ENCODE measurements around the gene TAS2R14.
A peak's percentile ranks its signal among the peaks of the same experiment; 100 is the strongest.

TAS2R14 gene

GRCh38 chr12:10939163-10939562, at the start of gene TAS2R14:
TSS of gene TAS2R14 (minus strand) at chr12:10939263. CDS start at chr12:10939207, 56 bp downstream.
- no peak for DNase-seq (ENCODE audit: low read depth)

- DNase-seq (ENCODE audit: low read depth): no peak
Observed at GRCh38 chr12:10986812-10987211, 47.7 kb upstream of the TAS2R14 start, which contains the start of gene TAS2R50. TSS of gene TAS2R50 (minus strand) at chr12:10986912. CDS start at chr12:10986860, 52 bp downstream.

GRCh38 chr12:10982244-10982643, 43.2 kb upstream of the TAS2R14 start:
- DNase-seq (ENCODE audit: low read depth): no peak

- DNase-seq (ENCODE audit: low read depth): no peak
Observed at GRCh38 chr12:10974965-10975364, 35.9 kb upstream of the TAS2R14 start.

- peak; percentile 81 for DNase-seq (ENCODE audit: low read depth)
Observed at GRCh38 chr12:10968765-10969456, 29.8 kb upstream of the TAS2R14 start.

- peak; percentile 85 for DNase-seq (ENCODE audit: low read depth)
Observed at GRCh38 chr12:10967409-10967808, 28.3 kb upstream of the TAS2R14 start.

- DNase-seq (ENCODE audit: low read depth): no peak
Observed at GRCh38 chr12:10966314-10966713, 27.3 kb upstream of the TAS2R14 start.

GRCh38 chr12:10965476-10965875, 26.4 kb upstream of the TAS2R14 start:
- peak; percentile 71 for DNase-seq (ENCODE audit: low read depth)

GRCh38 chr12:10960211-10960610, 21.1 kb upstream of the TAS2R14 start:
- no peak for DNase-seq (ENCODE audit: low read depth)

- DNase-seq (ENCODE audit: low read depth): peak; percentile 17
Observed at GRCh38 chr12:10959804-10960203, 20.7 kb upstream of the TAS2R14 start.

GRCh38 chr12:10957741-10958140, 18.7 kb upstream of the TAS2R14 start:
- no peak for DNase-seq (ENCODE audit: low read depth)

- DNase-seq (ENCODE audit: low read depth): no peak
Observed at GRCh38 chr12:10956085-10956484, 17.0 kb upstream of the TAS2R14 start.

GRCh38 chr12:10952645-10953044, 13.6 kb upstream of the TAS2R14 start:
- DNase-seq (ENCODE audit: low read depth): no peak

GRCh38 chr12:10943167-10943566, 4.1 kb upstream of the TAS2R14 start:
- no peak for DNase-seq (ENCODE audit: low read depth)

- DNase-seq (ENCODE audit: low read depth): no peak
Observed at GRCh38 chr12:10941916-10942607, 3.0 kb upstream of the TAS2R14 start.

GRCh38 chr12:10941369-10941768, 2.3 kb upstream of the TAS2R14 start:
- no peak for DNase-seq (ENCODE audit: low read depth)

GRCh38 chr12:10940389-10940788, 1.3 kb upstream of the TAS2R14 start:
- DNase-seq (ENCODE audit: low read depth): peak; percentile 43

GRCh38 chr12:10936506-10936905, 2.6 kb downstream of the TAS2R14 start:
- DNase-seq (ENCODE audit: low read depth): no peak

- DNase-seq (ENCODE audit: low read depth): no peak
Observed at GRCh38 chr12:10928746-10929286, 10.2 kb downstream of the TAS2R14 start, which contains the start of gene PRH2. TSS of gene PRH2 (plus strand) at chr12:10929236. CDS start at chr12:10929274, 38 bp downstream.

GRCh38 chr12:10926269-10926668, 12.8 kb downstream of the TAS2R14 start:
- no peak for DNase-seq (ENCODE audit: low read depth)

- no peak for DNase-seq (ENCODE audit: low read depth)
Observed at GRCh38 chr12:10919809-10920208, 19.3 kb downstream of the TAS2R14 start.

- DNase-seq (ENCODE audit: low read depth): no peak
Observed at GRCh38 chr12:10910380-10910779, 28.7 kb downstream of the TAS2R14 start.

- no peak for DNase-seq (ENCODE audit: low read depth)
Observed at GRCh38 chr12:10909462-10909861, 29.6 kb downstream of the TAS2R14 start, which contains the start of gene TAS2R13. TSS of gene TAS2R13 (minus strand) at chr12:10909562. CDS start at chr12:10909298, 264 bp downstream.
